GM12878 (cell line): Measurements from ENCODE around the gene TXNDC17. TPM values are rescaled to one million over a fixed set of nuclear protein-coding genes. Genes with fewer than 3 reads are reported as not detected.
"Not testable (repeated sequence)": the region's sequence is repeated elsewhere in the genome, so short reads cannot be mapped to it uniquely, and the experiment has no call there.

ENCODE experiments used
- ATAC-seq: fragments of 200-7000 bp; cut with Tn5 transposase; 3 replicates; pipeline ENCODE4 v1.9.1; 2020; ENCODE audit warnings: mild to moderate bottlenecking, moderate library complexity
- BruUV-seq: library from RNA; stranded (reverse); fragments of 400-500 nt; replicated peaks from 2 replicates; lab custom pipeline; 2021; lab: Mats Ljungman, UMichigan
- CTCF ChIA-PET: fragments of 300-600 bp; sonication (Branson Sonifier 250); formaldehyde crosslinking; extraction: SDS; loops from one replicate; lab custom pipeline; 2021; ENCODE audit warnings: inconsistent platforms; lab: Yijun Ruan, JAX
- POLR2A ChIA-PET: fragments of 350-600 bp; formaldehyde crosslinking; extraction: SDS; loops from one replicate; lab custom pipeline; 2021; ENCODE audit warnings: inconsistent platforms; lab: Charles Lee
- RAD21 ChIA-PET: fragments of 300-600 bp; sonication (Branson Sonifier 250); formaldehyde crosslinking; loops from one replicate; lab custom pipeline; 2023; ENCODE audit warnings: antibody characterized with exemption; ENCODE audit not compliant: unreplicated experiment; lab: Charles Lee
- SMC1A ChIA-PET: fragments of 300-600 bp; sonication (Branson Sonifier 250); formaldehyde crosslinking; loops from one replicate; lab custom pipeline; 2023; ENCODE audit not compliant: unreplicated experiment, uncharacterized antibody; lab: Charles Lee
- DNase-seq: peaks from one replicate; pipeline ENCODE4 v3.0.0-alpha.2; 2011; ENCODE audit warnings: low read depth, low spot score
- FAIRE-seq: peaks from 3 replicates; lab custom pipeline; 2011; peaks lifted over from hg19 to GRCh38; lab: Jason Lieb, UNC
- H2AFZ ChIP-seq: 2 replicates; pipeline ENCODE4 v1.6.0; 2011; ENCODE audit warnings: low read depth, low read length, control low read depth; ENCODE audit not compliant: control insufficient read depth
- H3K27ac ChIP-seq: 2 replicates; pipeline ENCODE4 v1.5.1; 2011; ENCODE audit warnings: control low read depth; ENCODE audit not compliant: control insufficient read depth, insufficient read depth
- H3K27me3 ChIP-seq, 2 experiments: replicated peaks in 1 of 2; 2 replicates each; pipeline versions ENCODE4 v1.6.0 to v1.6.1; 2011; ENCODE audit warnings: low read length in 1 of 2; ENCODE audit not compliant: control insufficient read depth in 2 of 2, insufficient read depth in 2 of 2
- H3K36me3 ChIP-seq, 2 experiments: 2 replicates each; pipeline ENCODE4 v1.5.1; 2011; ENCODE audit warnings: low read length in 1 of 2; ENCODE audit not compliant: control insufficient read depth in 2 of 2, insufficient read depth in 2 of 2
- H3K4me1 ChIP-seq: 2 replicates; pipeline ENCODE4 v1.6.1; 2011; ENCODE audit warnings: mild to moderate bottlenecking, low read length, moderate library complexity, mixed read lengths; ENCODE audit not compliant: control insufficient read depth, insufficient read depth
- H3K4me2 ChIP-seq: 2 replicates; pipeline ENCODE4 v1.6.0; 2011; ENCODE audit warnings: control low read depth; ENCODE audit not compliant: control insufficient read depth, insufficient read depth
- H3K4me3 ChIP-seq: fragments of 200-600 bp; sonication (generic); 2 replicates; pipeline ENCODE4 v1.5.1; 2016
- H3K79me2 ChIP-seq: 2 replicates; pipeline ENCODE4 v1.6.0; 2011; ENCODE audit warnings: low read length; ENCODE audit not compliant: control insufficient read depth, insufficient read depth
- H3K9ac ChIP-seq: 2 replicates; pipeline ENCODE4 v1.8.0; 2011; ENCODE audit warnings: low read length, control low read depth, mixed read lengths; ENCODE audit not compliant: control insufficient read depth, insufficient read depth
- H3K9me3 ChIP-seq: replicated peaks from 3 replicates; pipeline ENCODE4 v1.5.1; 2011; ENCODE audit warnings: mild to moderate bottlenecking, low read length; ENCODE audit not compliant: control insufficient read depth, insufficient read depth
- H4K20me1 ChIP-seq: 2 replicates; pipeline ENCODE4 v1.6.0; 2011; ENCODE audit not compliant: control insufficient read depth, insufficient read depth
- CBX3 ChIP-seq: fragments of 200-600 bp; sonication (generic); IDR thresholded peaks from 2 replicates; pipeline ENCODE4 v1.6.1; 2016; ENCODE audit warnings: low read depth, borderline replicate concordance
- CHD2 ChIP-seq: IDR thresholded peaks from 2 replicates; pipeline ENCODE4 v1.6.1; 2011; ENCODE audit warnings: low read depth, low read length, improper control_type of control experiment, borderline replicate concordance
- MEF2B ChIP-seq: fragments of 450-650 bp; IDR thresholded peaks from 2 replicates; pipeline ENCODE4 v1.6.1; 2018; ENCODE audit warnings: mild to moderate bottlenecking, moderate library complexity; ENCODE audit not compliant: partially characterized antibody, poor library complexity, severe bottlenecking
- NFYB ChIP-seq: IDR thresholded peaks from 2 replicates; pipeline ENCODE4 v1.6.1; 2011; ENCODE audit warnings: low read depth, mild to moderate bottlenecking, low read length, improper control_type of control experiment, moderate library complexity; ENCODE audit not compliant: insufficient read depth
- NRF1 ChIP-seq: conservative IDR thresholded peaks from 2 replicates; pipeline ENCODE4 v1.6.1; 2011; ENCODE audit warnings: mild to moderate bottlenecking, low read depth, low read length, improper control_type of control experiment
- POLR2AphosphoS2 ChIP-seq: IDR thresholded peaks from 2 replicates; pipeline ENCODE4 v1.6.1; 2011; ENCODE audit warnings: low read depth, mild to moderate bottlenecking, low read length, improper control_type of control experiment, moderate library complexity
- RELA ChIP-seq: fragments of 450-650 bp; IDR thresholded peaks from 2 replicates; pipeline ENCODE4 v1.8.0; 2014; ENCODE audit warnings: borderline replicate concordance; ENCODE audit not compliant: partially characterized antibody
- ZNF274 ChIP-seq: IDR thresholded peaks from one replicate; pipeline ENCODE4 v1.8.0; 2011; ENCODE audit not compliant: insufficient read length, insufficient read depth
- ZNF622 ChIP-seq: fragments of 450-650 bp; IDR thresholded peaks from 2 replicates; pipeline ENCODE4 v1.6.1; 2017; ENCODE audit warnings: mild to moderate bottlenecking, inconsistent platforms
- WGBS: methylation state at CpG from one replicate; pipeline ENCODE4 v1.1.6; 2016; ENCODE audit warnings: low lambda C conversion rate; ENCODE audit not compliant: insufficient replicate concordance, insufficient coverage; ENCODE audit errors: missing lambda C conversion rate; 5-methylcytosine and 5-hydroxymethylcytosine counted together
- in situ Hi-C: fragments of 300-500 bp; cut with MboI; formaldehyde crosslinking; loops from 9 replicates; pipeline ENCODE4 v1.14.3; 2018; ENCODE audit warnings: mixed read lengths
- intact Hi-C: fragments of 100-400 bp; cut with micrococcal nuclease; formaldehyde crosslinking; loops from one replicate; pipeline ENCODE4 v1.14.2; 2022; ENCODE audit not compliant: unreplicated experiment
- polyA plus RNA-seq, 11 experiments: library from polyadenylated mRNA; depleted of rRNA in 4 of 11; unstranded in 6 of 11; stranded (reverse) in 5 of 11; fragments of >200 nt; fragmentation: Nextera tagmentation in 4 of 11; fragmentation: Illumina TruSeq in 1 of 11; extraction: Ambion mirVana in 4 of 11; extraction: Trizol in 1 of 11; gene quantifications; 1 replicate in 1 of 11; 2 replicates in 10 of 11; pipeline versions ENCODE4 v1.2.1 to v1.2.3, GENCODE V29; 2011 to 2016; ENCODE audit warnings: inconsistent platforms in 2 of 11, missing spikeins in 2 of 11, low read depth in 1 of 11
- total RNA-seq, 4 experiments: library from RNA; depleted of rRNA in 3 of 4; stranded (reverse); fragments of >200 nt in 3 of 4; fragmentation: Illumina TruSeq in 1 of 4; extraction: Trizol in 1 of 4; gene quantifications; 2 replicates each; pipeline versions ENCODE4 v1.2.1 to v1.2.3, GENCODE V29; 2013 to 2021
- TF ChIP-seq, protein P1 (sequence below): fragments of 450-650 bp; IDR thresholded peaks from 2 replicates; pipeline ENCODE4 v1.6.1; 2017; ENCODE audit warnings: low read depth, mild to moderate bottlenecking, moderate library complexity
- TF ChIP-seq, protein P2 (sequence below): IDR thresholded peaks from 2 replicates; pipeline ENCODE4 v1.6.1; 2011; ENCODE audit warnings: low read depth, low read length, improper control_type of control experiment, borderline replicate concordance

Gene TXNDC17
- total and polyA plus RNA-seq, 10 of the 15 experiments (the other 5 are each of a cell fraction or from before 2014, with no cell fraction given): 124 to 957 (median 216) TPM

DNA sequence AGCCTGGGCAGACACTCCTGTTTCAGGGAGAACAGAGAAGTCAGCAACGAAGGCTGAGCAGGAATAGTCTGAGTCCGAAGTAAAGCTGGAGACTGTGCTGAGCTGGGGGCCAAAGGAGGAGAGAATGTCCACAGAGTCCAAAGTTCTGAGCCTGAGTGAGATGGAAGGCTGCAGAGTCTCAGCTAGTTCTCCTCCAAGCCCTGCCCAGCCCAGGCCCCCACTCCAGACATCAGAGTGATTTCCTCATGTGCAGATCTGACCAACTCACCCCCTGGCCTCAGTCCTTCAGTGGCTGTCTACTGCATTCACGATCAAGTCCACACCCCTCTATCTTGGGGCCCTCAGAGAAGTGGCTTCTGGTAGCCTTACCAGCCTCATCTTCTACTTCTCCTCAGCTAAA, 50.7 kb downstream of the TXNDC17 start:
- Histone ChIP-seq H3K36me3 (no peaks in the 10 kb centered on the region), H2AFZ (no peak overlapping the region), H3K27ac (no peak overlapping the region), H3K4me3 (no peak overlapping the region), H3K9ac (no peak overlapping the region), H3K9me3 (no peaks in the 10 kb centered on the region), H3K79me2 (no peaks in the 10 kb centered on the region), H4K20me1 (no peaks in the 10 kb centered on the region), H3K4me1 (peaks cover 4% of the 10 kb centered on the region), H3K4me2 (no peak overlapping the region), H3K27me3 (no peaks in the 10 kb centered on the region; a peak in 1 of 4 replicates)
- WGBS: 5% methylated on average over 3 of the region's 3 CpGs
- no peak for DNase-seq
- no peak for FAIRE-seq
- no peak for TF ChIP-seq CBX3
- no peak for TF ChIP-seq NRF1
- TF ChIP-seq, protein P1, sequence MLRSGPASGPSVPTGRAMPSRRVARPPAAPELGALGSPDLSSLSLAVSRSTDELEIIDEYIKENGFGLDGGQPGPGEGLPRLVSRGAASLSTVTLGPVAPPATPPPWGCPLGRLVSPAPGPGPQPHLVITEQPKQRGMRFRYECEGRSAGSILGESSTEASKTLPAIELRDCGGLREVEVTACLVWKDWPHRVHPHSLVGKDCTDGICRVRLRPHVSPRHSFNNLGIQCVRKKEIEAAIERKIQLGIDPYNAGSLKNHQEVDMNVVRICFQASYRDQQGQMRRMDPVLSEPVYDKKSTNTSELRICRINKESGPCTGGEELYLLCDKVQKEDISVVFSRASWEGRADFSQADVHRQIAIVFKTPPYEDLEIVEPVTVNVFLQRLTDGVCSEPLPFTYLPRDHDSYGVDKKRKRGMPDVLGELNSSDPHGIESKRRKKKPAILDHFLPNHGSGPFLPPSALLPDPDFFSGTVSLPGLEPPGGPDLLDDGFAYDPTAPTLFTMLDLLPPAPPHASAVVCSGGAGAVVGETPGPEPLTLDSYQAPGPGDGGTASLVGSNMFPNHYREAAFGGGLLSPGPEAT: no peak
- TF ChIP-seq CHD2: no peak
- no peak for TF ChIP-seq ZNF622
- no peak for TF ChIP-seq RELA
- no peak for TF ChIP-seq NFYB
- no peak for TF ChIP-seq MEF2B
- no peak for TF ChIP-seq POLR2AphosphoS2
- TF ChIP-seq ZNF274: no peak
- TF ChIP-seq, protein P2, sequence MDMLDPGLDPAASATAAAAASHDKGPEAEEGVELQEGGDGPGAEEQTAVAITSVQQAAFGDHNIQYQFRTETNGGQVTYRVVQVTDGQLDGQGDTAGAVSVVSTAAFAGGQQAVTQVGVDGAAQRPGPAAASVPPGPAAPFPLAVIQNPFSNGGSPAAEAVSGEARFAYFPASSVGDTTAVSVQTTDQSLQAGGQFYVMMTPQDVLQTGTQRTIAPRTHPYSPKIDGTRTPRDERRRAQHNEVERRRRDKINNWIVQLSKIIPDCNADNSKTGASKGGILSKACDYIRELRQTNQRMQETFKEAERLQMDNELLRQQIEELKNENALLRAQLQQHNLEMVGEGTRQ: no peak
- ATAC-seq: no peak
- CTCF ChIA-PET: no interaction called here
- SMC1A ChIA-PET: interaction anchor here (1.2 kb wide), 1 partner anchor 9 kb away, joined by 3 read pairs; no protein-coding TSS in a partner anchor
- BruUV-seq: no TSS peak
- in situ Hi-C loops: no loop called here
- POLR2A ChIA-PET: interaction anchor here (0.6 to 0.8 kb wide), 2 partner anchors 9 to 25 kb away, joined by 3 to 4 read pairs; no protein-coding TSS in a partner anchor
- intact Hi-C loops: no loop called here
- RAD21 ChIA-PET: no interaction called here

DNA sequence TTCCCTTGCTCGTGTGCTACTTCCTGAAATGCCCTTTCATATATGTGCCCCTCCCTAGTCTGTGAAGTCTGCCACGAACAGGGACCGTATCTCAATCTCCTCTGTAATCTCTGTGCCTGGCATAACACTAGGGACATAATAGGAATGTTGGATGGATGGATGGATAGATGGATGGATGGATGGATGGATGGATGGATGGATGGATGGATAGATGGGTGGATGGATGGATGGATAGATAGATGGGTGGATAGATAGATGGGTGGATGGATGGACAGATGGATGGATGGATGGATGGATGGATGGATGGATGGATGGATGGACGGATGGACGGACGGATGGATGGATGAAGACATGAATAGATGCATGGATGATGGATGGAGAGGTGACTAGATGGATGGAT, 51.1 kb downstream of the TXNDC17 start:
- H3K36me3 ChIP-seq, RAD21 ChIA-PET, H3K4me3 ChIP-seq, DNase-seq, H3K27me3 ChIP-seq, H3K9ac ChIP-seq, H2AFZ ChIP-seq, H4K20me1 ChIP-seq, intact Hi-C loops, H3K27ac ChIP-seq, FAIRE-seq, BruUV-seq, H3K79me2 ChIP-seq, in situ Hi-C loops, H3K4me2 ChIP-seq, ATAC-seq, H3K9me3 ChIP-seq, CTCF ChIA-PET, H3K4me1 ChIP-seq: not testable (repeated sequence)
- 33% methylated on average over 6 of the region's 6 CpGs for WGBS
- POLR2A ChIA-PET: interaction anchor here (0.6 to 0.8 kb wide), 2 partner anchors 8 to 25 kb away, joined by 3 to 4 read pairs; no protein-coding TSS in a partner anchor
- SMC1A ChIA-PET: interaction anchor here (1.2 kb wide), 1 partner anchor 9 kb away, joined by 3 read pairs; no protein-coding TSS in a partner anchor
